Type B pancreatic cell (in vitro differentiated cells): Measurements from ENCODE around the gene CNN2. TPM values are rescaled to one million over a fixed set of nuclear protein-coding genes. Genes with fewer than 3 reads are reported as not detected.

ENCODE experiments used
- DNase-seq: peaks from one replicate; pipeline ENCODE4 v3.0.0; 2021; ENCODE audit warnings: mixed read lengths; ENCODE audit not compliant: unreplicated experiment; ENCODE audit errors: extremely low spot score
- H3K27ac Mint-ChIP-seq: 2 replicates; pipeline ENCODE4 v1.8.0; 2021; ENCODE audit warnings: mild to moderate bottlenecking, mixed read lengths
- H3K27me3 Mint-ChIP-seq: 2 replicates; pipeline ENCODE4 v1.8.0; 2021; ENCODE audit warnings: mixed read lengths
- H3K36me3 Mint-ChIP-seq: 2 replicates; pipeline ENCODE4 v1.8.0; 2021; ENCODE audit warnings: mixed read lengths
- H3K4me1 Mint-ChIP-seq: one replicate; pipeline ENCODE4 v1.8.0; 2021; ENCODE audit warnings: mixed read lengths; ENCODE audit not compliant: unreplicated experiment
- H3K4me3 Mint-ChIP-seq: 2 replicates; pipeline ENCODE4 v1.8.0; 2021; ENCODE audit warnings: mild to moderate bottlenecking, mixed read lengths
- H3K9me3 Mint-ChIP-seq: 2 replicates; pipeline ENCODE4 v1.8.0; 2021; ENCODE audit warnings: mixed read lengths
- total RNA-seq: library from RNA; stranded (reverse); gene quantifications from 2 replicates; pipeline ENCODE4 v1.2.1, GENCODE V29; 2021; ENCODE audit warnings: low replicate concordance
- TF ChIP-seq, protein P1 (sequence below): fragments of 200-600 bp; sonication (generic); conservative IDR thresholded peaks from 2 replicates; pipeline ENCODE4 v1.5.0; 2021; ENCODE audit warnings: antibody characterized with exemption, mild to moderate bottlenecking

The CNN2 gene
- total RNA-seq, 1 donor from 2014 or later = 276 TPM

DNA sequence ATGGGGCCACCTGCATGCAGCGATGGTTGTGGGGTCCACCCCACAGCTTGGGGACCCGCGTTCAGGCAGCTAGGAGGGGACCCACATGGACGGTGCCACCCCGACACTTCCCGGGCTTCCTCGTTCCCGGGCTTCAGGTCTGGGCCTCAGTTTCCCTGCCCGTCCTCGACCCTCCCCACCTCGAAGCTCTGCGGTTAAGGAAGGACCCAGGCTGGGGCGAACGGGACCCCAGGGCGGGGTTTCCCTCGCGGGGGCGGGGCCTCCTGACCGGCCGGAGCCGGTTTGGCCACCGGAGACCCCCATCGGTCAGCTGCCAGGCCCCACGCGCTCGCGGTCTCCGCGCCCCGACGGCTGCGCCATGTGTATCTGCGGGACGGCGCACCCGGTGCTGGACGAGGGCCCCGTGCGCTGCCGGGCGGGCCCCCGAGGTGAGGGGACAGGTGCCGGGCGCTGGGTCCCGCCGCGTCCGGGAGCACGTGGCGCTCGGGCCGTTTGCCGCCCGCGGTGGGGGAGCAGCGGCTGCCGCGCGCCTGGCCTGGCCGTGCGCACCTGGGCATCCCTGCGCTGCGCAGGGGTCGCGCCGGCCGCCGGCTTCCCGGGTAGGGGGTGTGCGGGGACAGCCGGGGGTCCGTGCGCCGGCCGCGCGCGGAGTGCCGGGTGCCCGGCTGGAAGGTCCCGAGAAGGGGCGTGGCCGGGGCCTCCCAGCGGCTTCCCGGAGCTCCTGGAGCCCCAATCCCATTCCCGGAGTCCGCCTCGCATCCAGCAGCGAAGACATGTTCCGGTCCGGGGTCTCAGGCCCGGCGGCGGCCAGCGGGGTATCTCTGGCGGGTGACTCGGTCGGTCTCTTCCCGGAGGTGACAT, 44.8 kb downstream of the CNN2 start:
- DNase-seq = no peak
- H3K27me3 Mint-ChIP-seq = peaks cover 51% of the 10 kb centered on the region

DNA sequence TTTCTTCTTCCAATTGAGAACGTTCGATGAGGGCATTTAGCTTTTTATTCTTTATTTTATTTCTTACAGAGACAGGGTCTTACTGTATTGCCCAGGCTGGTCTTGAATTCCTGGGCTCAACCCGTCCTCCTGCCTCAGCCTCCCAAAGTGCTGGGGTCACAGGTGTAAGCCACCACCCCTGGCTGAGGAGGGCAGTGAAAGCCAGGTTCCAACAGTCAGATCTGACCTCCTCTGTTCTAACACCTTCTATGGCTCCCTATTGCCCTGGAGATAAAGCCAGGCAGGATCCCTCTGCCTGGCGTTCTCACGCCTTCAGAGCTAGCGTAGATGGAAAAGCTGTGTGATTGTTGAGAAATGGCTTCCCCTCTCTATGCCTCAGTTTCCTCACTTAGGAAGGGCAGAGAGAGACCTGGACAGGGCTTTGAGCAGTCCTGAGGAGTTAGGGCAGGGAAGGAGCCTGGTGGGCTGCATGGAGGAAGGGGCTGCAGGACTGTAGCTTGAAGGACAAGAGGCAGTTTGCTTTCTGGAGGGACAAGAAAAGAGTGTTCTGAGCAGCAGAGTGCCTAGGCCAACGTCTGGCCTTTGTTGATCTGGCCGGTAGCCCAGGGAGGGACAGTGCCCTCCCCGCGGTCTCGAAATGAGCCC, 46.1 kb downstream of the CNN2 start:
- peaks cover 5% of the 10 kb centered on the region for H3K4me1 Mint-ChIP-seq
- H3K9me3 Mint-ChIP-seq = no peaks in the 10 kb centered on the region
- TF ChIP-seq, protein P1, sequence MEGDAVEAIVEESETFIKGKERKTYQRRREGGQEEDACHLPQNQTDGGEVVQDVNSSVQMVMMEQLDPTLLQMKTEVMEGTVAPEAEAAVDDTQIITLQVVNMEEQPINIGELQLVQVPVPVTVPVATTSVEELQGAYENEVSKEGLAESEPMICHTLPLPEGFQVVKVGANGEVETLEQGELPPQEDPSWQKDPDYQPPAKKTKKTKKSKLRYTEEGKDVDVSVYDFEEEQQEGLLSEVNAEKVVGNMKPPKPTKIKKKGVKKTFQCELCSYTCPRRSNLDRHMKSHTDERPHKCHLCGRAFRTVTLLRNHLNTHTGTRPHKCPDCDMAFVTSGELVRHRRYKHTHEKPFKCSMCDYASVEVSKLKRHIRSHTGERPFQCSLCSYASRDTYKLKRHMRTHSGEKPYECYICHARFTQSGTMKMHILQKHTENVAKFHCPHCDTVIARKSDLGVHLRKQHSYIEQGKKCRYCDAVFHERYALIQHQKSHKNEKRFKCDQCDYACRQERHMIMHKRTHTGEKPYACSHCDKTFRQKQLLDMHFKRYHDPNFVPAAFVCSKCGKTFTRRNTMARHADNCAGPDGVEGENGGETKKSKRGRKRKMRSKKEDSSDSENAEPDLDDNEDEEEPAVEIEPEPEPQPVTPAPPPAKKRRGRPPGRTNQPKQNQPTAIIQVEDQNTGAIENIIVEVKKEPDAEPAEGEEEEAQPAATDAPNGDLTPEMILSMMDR = no peak
- no peak overlapping the region for H3K27ac Mint-ChIP-seq
- H3K27me3 Mint-ChIP-seq = peaks cover 49% of the 10 kb centered on the region
- peak overlapping the region; percentile 69 for H3K4me3 Mint-ChIP-seq
- no peaks in the 10 kb centered on the region for H3K36me3 Mint-ChIP-seq
- DNase-seq = no peak

More for the DNA sequence above, 44.8 kb downstream of the CNN2 start:
- Mint-ChIP-seq H3K36me3 (no peaks in the 10 kb centered on the region), H3K9me3 (no peaks in the 10 kb centered on the region), H3K4me1 (peaks cover 5% of the 10 kb centered on the region), H3K27ac (no peak overlapping the region), H3K4me3 (peak overlapping the region; percentile 69)
- TF ChIP-seq, protein P1 = no peak

DNA sequence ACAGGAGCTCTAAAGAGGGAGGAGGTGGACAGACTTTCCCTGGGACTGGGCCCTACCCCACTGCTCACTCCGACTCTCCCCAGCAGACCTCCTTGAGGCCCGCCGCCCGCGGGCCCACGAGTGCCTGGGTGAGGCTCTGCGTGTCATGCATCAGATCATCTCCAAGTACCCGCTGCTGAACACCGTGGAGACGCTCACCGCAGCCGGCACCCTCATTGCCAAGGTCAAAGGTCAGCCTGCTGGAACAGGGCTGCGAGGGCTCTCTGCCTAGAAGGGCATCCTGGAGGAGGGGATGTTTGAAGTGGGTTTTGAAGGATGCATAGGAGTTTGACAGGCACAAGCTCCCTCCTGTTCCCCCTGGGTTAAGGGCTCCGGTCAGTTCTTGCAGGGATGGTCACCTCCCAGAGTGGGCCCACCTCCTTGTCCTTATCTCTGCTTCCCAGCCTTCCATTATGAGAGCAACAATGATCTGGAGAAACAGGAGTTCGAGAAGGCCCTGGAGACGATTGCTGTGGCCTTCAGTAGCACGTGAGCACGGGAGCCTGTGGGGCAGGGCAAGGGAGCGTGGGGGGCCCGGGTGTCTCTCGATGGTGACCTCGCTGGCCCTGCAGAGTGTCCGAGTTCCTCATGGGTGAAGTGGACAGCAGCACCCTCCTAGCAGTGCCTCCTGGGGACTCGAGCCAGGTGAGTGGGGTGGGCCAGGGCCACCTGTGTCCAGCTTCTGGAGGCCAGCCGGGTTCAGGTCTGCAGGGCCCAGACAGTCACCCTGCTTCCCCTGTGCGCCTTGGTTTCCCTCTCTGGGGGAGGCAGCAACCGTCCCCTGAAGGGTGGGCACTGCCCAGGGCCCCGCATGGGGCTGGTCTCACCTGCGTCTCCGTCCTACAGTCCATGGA, 46.9 kb downstream of the CNN2 start:
- no peak overlapping the region for H3K27ac Mint-ChIP-seq
- no peak overlapping the region for H3K4me3 Mint-ChIP-seq
- TF ChIP-seq, protein P1 = no peak
- no peak for DNase-seq
- H3K4me1 Mint-ChIP-seq = peaks cover 5% of the 10 kb centered on the region
- no peaks in the 10 kb centered on the region for H3K9me3 Mint-ChIP-seq
- H3K27me3 Mint-ChIP-seq = peaks cover 46% of the 10 kb centered on the region
- H3K36me3 Mint-ChIP-seq = no peaks in the 10 kb centered on the region

DNA sequence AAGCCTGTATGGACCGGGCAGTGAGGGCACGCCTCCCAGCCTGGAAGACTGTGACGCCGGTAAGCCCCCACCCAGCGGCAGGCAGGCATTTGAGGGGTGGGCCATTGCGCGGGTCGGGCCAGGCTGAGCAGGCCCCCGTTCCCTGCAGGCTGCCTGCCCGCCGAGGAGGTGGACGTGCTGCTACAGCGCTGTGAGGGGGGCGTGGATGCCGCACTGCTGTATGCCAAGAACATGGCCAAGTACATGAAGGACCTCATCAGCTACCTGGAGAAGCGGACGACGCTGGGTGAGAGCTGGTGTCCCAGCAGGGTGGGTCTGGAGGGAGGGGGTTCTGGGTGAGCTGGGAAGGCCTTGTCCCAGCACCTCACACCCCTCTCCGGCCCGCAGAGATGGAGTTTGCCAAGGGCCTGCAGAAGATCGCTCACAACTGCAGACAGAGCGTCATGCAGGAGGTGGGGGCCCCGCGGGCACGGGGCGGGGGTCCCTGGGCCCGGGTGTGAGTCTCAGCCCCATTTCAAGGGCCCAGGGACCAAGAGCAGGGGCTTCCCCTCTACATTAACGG, 47.6 kb downstream of the CNN2 start:
- Mint-ChIP-seq H3K9me3 (no peaks in the 10 kb centered on the region), H3K4me3 (no peak overlapping the region)

More for the DNA sequence above, 47.6 kb downstream of the CNN2 start:
- Mint-ChIP-seq H3K36me3 (no peaks in the 10 kb centered on the region), H3K27me3 (peaks cover 40% of the 10 kb centered on the region), H3K27ac (no peak overlapping the region), H3K4me1 (peaks cover 5% of the 10 kb centered on the region)
- DNase-seq = no peak
- TF ChIP-seq, protein P1 = no peak
